CD8-positive, alpha-beta memory T cell (primary cell): ENCODE measurements around the gene UGT1A7. TPM values are rescaled to one million over a fixed set of nuclear protein-coding genes. Genes with fewer than 3 reads are reported as not detected.

Source experiments
- CTCF ChIA-PET: fragments of 350-600 bp; sonication (Branson Sonifier 250); formaldehyde crosslinking; loops from one replicate; lab custom pipeline; 2021; ENCODE audit warnings: antibody characterized with exemption; lab: Charles Lee
- POLR2A ChIA-PET: fragments of 350-600 bp; sonication (Branson Sonifier 250); formaldehyde crosslinking; loops from one replicate; lab custom pipeline; 2021; ENCODE audit warnings: antibody characterized with exemption; lab: Charles Lee
- DNase-seq, 5 donors: peaks; one replicate each; pipeline versions ENCODE4 v3.0.0 to v3.0.0-alpha.2; 2020 to 2022; ENCODE audit warnings: mixed read lengths in 1 of 5
- H3K27ac ChIP-seq: one replicate; pipeline ENCODE4 v1.7.0; 2013; ENCODE audit warnings: low read depth, mild to moderate bottlenecking, low read length, moderate library complexity
- H3K27me3 ChIP-seq: 2 replicates; pipeline ENCODE4 v1.7.0; 2013; ENCODE audit warnings: low read length, mild to moderate bottlenecking; ENCODE audit not compliant: insufficient read depth, poor library complexity, severe bottlenecking
- H3K36me3 ChIP-seq: 2 replicates; pipeline ENCODE4 v1.7.0; 2013; ENCODE audit warnings: mild to moderate bottlenecking, low read length, moderate library complexity; ENCODE audit not compliant: insufficient read depth
- H3K4me1 ChIP-seq: 2 replicates; pipeline ENCODE4 v1.7.0; 2013; ENCODE audit warnings: mild to moderate bottlenecking, low read length, moderate library complexity; ENCODE audit not compliant: insufficient read depth
- H3K4me3 ChIP-seq: 2 replicates; pipeline ENCODE4 v1.7.0; 2013; ENCODE audit warnings: mild to moderate bottlenecking, low read length
- H3K9me3 ChIP-seq: 2 replicates; pipeline ENCODE4 v1.7.0; 2013; ENCODE audit warnings: mild to moderate bottlenecking, low read length
- H3K27ac Mint-ChIP-seq, 8 donors: one replicate each; pipeline ENCODE4 v1.8.0; 2020 to 2021; ENCODE audit warnings: mixed read lengths in 8 of 8, mild to moderate bottlenecking in 6 of 8, inconsistent platforms in 3 of 8, moderate library complexity in 3 of 8
- H3K27me3 Mint-ChIP-seq, 2 donors: one replicate each; pipeline ENCODE4 v1.8.0; 2020 to 2021; ENCODE audit warnings: mixed read lengths in 2 of 2, mild to moderate bottlenecking in 1 of 2, moderate library complexity in 1 of 2
- H3K36me3 Mint-ChIP-seq, 3 donors: one replicate each; pipeline ENCODE4 v1.8.0; 2020 to 2021; ENCODE audit warnings: mixed read lengths in 3 of 3, inconsistent platforms in 1 of 3, mild to moderate bottlenecking in 1 of 3
- H3K4me1 Mint-ChIP-seq, 3 donors: one replicate each; pipeline ENCODE4 v1.8.0; 2020 to 2021; ENCODE audit warnings: mixed read lengths in 3 of 3, inconsistent platforms in 1 of 3, mild to moderate bottlenecking in 1 of 3
- H3K4me3 Mint-ChIP-seq, 7 donors: one replicate each; pipeline ENCODE4 v1.8.0; 2020 to 2021; ENCODE audit warnings: mixed read lengths in 7 of 7, mild to moderate bottlenecking in 6 of 7, moderate library complexity in 4 of 7, inconsistent platforms in 2 of 7
- H3K9me3 Mint-ChIP-seq, 5 donors: one replicate each; pipeline ENCODE4 v1.8.0; 2020 to 2022; ENCODE audit warnings: mixed read lengths in 5 of 5, mild to moderate bottlenecking in 3 of 5, moderate library complexity in 2 of 5, inconsistent platforms in 1 of 5
- polyA plus RNA-seq: library from polyadenylated mRNA; unstranded; fragments of 300-500 nt; fragmentation: Illumina TruSeq; gene quantifications from one replicate; pipeline ENCODE4 v1.2.3, GENCODE V29; 2021
- total RNA-seq, 2 experiments: library from RNA; stranded (reverse); gene quantifications; one replicate each; pipeline ENCODE4 v1.2.3, GENCODE V29; 2021

UGT1A7 gene
- total and polyA plus RNA-seq, 3 experiments from 2014 or later: not detected

GRCh38 chr2:233817361-233817911, 135.7 kb downstream of the UGT1A7 start:
- CTCF ChIA-PET: no interaction called here
- no peaks in the 10 kb centered on the region for H3K4me1 ChIP-seq
- no peaks in the 10 kb centered on the region for H3K27me3 ChIP-seq
- Mint-ChIP-seq H3K9me3 (no peaks in the 10 kb centered on the region), H3K27me3 (peaks cover 3 to 31% of the 10 kb centered on the region in 2 donors), H3K4me3 (no peak overlapping the region), H3K36me3 (no peaks in the 10 kb centered on the region), H3K27ac (peak overlapping the region in 1 of 8 donors; percentile 44), H3K4me1 (no peaks in the 10 kb centered on the region)
- POLR2A ChIA-PET: no interaction called here
- DNase-seq: peak in 1 of 5 donors; percentile 12
- no peaks in the 10 kb centered on the region for H3K36me3 ChIP-seq
- no peak overlapping the region for H3K4me3 ChIP-seq
- H3K27ac ChIP-seq: no peak overlapping the region
- H3K9me3 ChIP-seq: no peaks in the 10 kb centered on the region

GRCh38 chr2:233817995-233818638, 136.4 kb downstream of the UGT1A7 start:
- H3K27me3 Mint-ChIP-seq: peaks cover 3 to 31% of the 10 kb centered on the region in 2 donors
- no peak overlapping the region for H3K27ac ChIP-seq
- peak in 1 of 5 donors; percentile 40 for DNase-seq
- H3K27me3 ChIP-seq: no peaks in the 10 kb centered on the region
- no peak overlapping the region for H3K4me3 ChIP-seq
- POLR2A ChIA-PET: no interaction called here
- no peaks in the 10 kb centered on the region for H3K4me1 ChIP-seq
- CTCF ChIA-PET: no interaction called here
- no peaks in the 10 kb centered on the region for H3K4me1 Mint-ChIP-seq
- no peaks in the 10 kb centered on the region for H3K36me3 ChIP-seq
- H3K9me3 ChIP-seq: no peaks in the 10 kb centered on the region
- H3K4me3 Mint-ChIP-seq: peak overlapping the region in 1 of 7 donors; percentile 9
- H3K27ac Mint-ChIP-seq: no peak overlapping the region
- no peaks in the 10 kb centered on the region for H3K36me3 Mint-ChIP-seq
- no peaks in the 10 kb centered on the region for H3K9me3 Mint-ChIP-seq

- CTCF ChIA-PET: no interaction called here
- peak in 1 of 5 donors; percentile 13 for DNase-seq
- no peaks in the 10 kb centered on the region for H3K36me3 Mint-ChIP-seq
Measured at GRCh38 chr2:233818639-233819621, 137.2 kb downstream of the UGT1A7 start.

GRCh38 chr2:233819884-233820773, 138.4 kb downstream of the UGT1A7 start:
- H3K27ac ChIP-seq: no peak overlapping the region
- no peaks in the 10 kb centered on the region for H3K9me3 ChIP-seq
- H3K4me3 Mint-ChIP-seq: no peak overlapping the region
- H3K9me3 Mint-ChIP-seq: no peaks in the 10 kb centered on the region
- ChIA-PET CTCF (no interaction called here), POLR2A (no interaction called here)
- H3K36me3 ChIP-seq: no peaks in the 10 kb centered on the region
- no peaks in the 10 kb centered on the region for H3K27me3 ChIP-seq
- no peaks in the 10 kb centered on the region for H3K4me1 Mint-ChIP-seq
- peak in 1 of 5 donors; percentile 37 for DNase-seq
- H3K36me3 Mint-ChIP-seq: no peaks in the 10 kb centered on the region
- H3K27ac Mint-ChIP-seq: no peak overlapping the region
- H3K4me1 ChIP-seq: no peaks in the 10 kb centered on the region
- H3K4me3 ChIP-seq: no peak overlapping the region
- peaks cover 3 to 32% of the 10 kb centered on the region in 2 donors for H3K27me3 Mint-ChIP-seq

More at GRCh38 chr2:233818639-233819621, 137.2 kb downstream of the UGT1A7 start:
- Histone ChIP-seq H3K27me3 (no peaks in the 10 kb centered on the region), H3K4me3 (no peak overlapping the region), H3K36me3 (no peaks in the 10 kb centered on the region), H3K9me3 (no peaks in the 10 kb centered on the region), H3K4me1 (no peaks in the 10 kb centered on the region), H3K27ac (no peak overlapping the region)
- H3K27me3 Mint-ChIP-seq: peaks cover 3 to 31% of the 10 kb centered on the region in 2 donors
- no peaks in the 10 kb centered on the region for H3K4me1 Mint-ChIP-seq
- H3K27ac Mint-ChIP-seq: no peak overlapping the region
- no peak overlapping the region for H3K4me3 Mint-ChIP-seq
- POLR2A ChIA-PET: no interaction called here
- no peaks in the 10 kb centered on the region for H3K9me3 Mint-ChIP-seq

GRCh38 chr2:233820774-233821105, 139.0 kb downstream of the UGT1A7 start:
- Histone ChIP-seq H3K27me3 (no peaks in the 10 kb centered on the region), H3K4me1 (no peaks in the 10 kb centered on the region), H3K9me3 (no peaks in the 10 kb centered on the region), H3K36me3 (no peaks in the 10 kb centered on the region), H3K4me3 (no peak overlapping the region), H3K27ac (no peak overlapping the region)
- DNase-seq: no peak
- CTCF ChIA-PET: no interaction called here
- Mint-ChIP-seq H3K27me3 (peaks cover 3 to 37% of the 10 kb centered on the region in 2 donors), H3K36me3 (no peaks in the 10 kb centered on the region), H3K27ac (no peak overlapping the region), H3K4me1 (no peaks in the 10 kb centered on the region), H3K4me3 (no peak overlapping the region), H3K9me3 (peaks cover 0 to 2% (median 0%) of the 10 kb centered on the region in 5 donors)
- POLR2A ChIA-PET: no interaction called here

GRCh38 chr2:233821196-233821595, 139.5 kb downstream of the UGT1A7 start:
- POLR2A ChIA-PET: no interaction called here
- Mint-ChIP-seq H3K9me3 (peaks cover 0 to 2% (median 0%) of the 10 kb centered on the region in 5 donors), H3K27ac (no peak overlapping the region)

GRCh38 chr2:233821709-233822100, 140.0 kb downstream of the UGT1A7 start:
- no peaks in the 10 kb centered on the region for H3K9me3 ChIP-seq
- ChIA-PET CTCF (no interaction called here), POLR2A (no interaction called here)
- no peaks in the 10 kb centered on the region for H3K4me1 ChIP-seq
- H3K27ac ChIP-seq: no peak overlapping the region
- Mint-ChIP-seq H3K27ac (no peak overlapping the region), H3K4me3 (no peak overlapping the region), H3K4me1 (no peaks in the 10 kb centered on the region), H3K36me3 (no peaks in the 10 kb centered on the region), H3K9me3 (peaks cover 0 to 2% (median 0%) of the 10 kb centered on the region in 5 donors), H3K27me3 (peaks cover 6 to 32% of the 10 kb centered on the region in 2 donors)
- no peak overlapping the region for H3K4me3 ChIP-seq
- H3K36me3 ChIP-seq: no peaks in the 10 kb centered on the region
- DNase-seq: no peak
- no peaks in the 10 kb centered on the region for H3K27me3 ChIP-seq

More at GRCh38 chr2:233821196-233821595, 139.5 kb downstream of the UGT1A7 start:
- Histone ChIP-seq H3K4me1 (no peaks in the 10 kb centered on the region), H3K27me3 (no peaks in the 10 kb centered on the region), H3K4me3 (no peak overlapping the region), H3K36me3 (no peaks in the 10 kb centered on the region), H3K9me3 (no peaks in the 10 kb centered on the region), H3K27ac (no peak overlapping the region)
- no peak overlapping the region for H3K4me3 Mint-ChIP-seq
- H3K27me3 Mint-ChIP-seq: peaks cover 4 to 35% of the 10 kb centered on the region in 2 donors
- peak in 1 of 5 donors; percentile 18 for DNase-seq
- CTCF ChIA-PET: no interaction called here
- no peaks in the 10 kb centered on the region for H3K4me1 Mint-ChIP-seq
- H3K36me3 Mint-ChIP-seq: no peaks in the 10 kb centered on the region
